Fibroblast of skin of right biceps (primary cell): ENCODE data around the gene S100PBP.
"Not testable (repeated sequence)": the region's sequence is repeated elsewhere in the genome, so short reads cannot be mapped to it uniquely, and the experiment has no call there.

Experiments
- DNase-seq: peaks from one replicate; pipeline ENCODE4 v3.0.0-alpha.2; 2013

S100PBP gene

GRCh38 chr1:32901823-32902534 lies 84.5 kb downstream of the S100PBP start:
- DNase-seq = no peak

GRCh38 chr1:32902535-32902920 lies 85.1 kb downstream of the S100PBP start:
- no peak for DNase-seq

GRCh38 chr1:32903991-32904785 lies 86.7 kb downstream of the S100PBP start:
- no peak for DNase-seq

GRCh38 chr1:32904797-32905196 lies 87.3 kb downstream of the S100PBP start:
- DNase-seq = no peak

- DNase-seq = not testable (repeated sequence)
Observed at GRCh38 chr1:32905588-32905987, 88.1 kb downstream of the S100PBP start.

GRCh38 chr1:32906654-32907053 lies 89.2 kb downstream of the S100PBP start:
- DNase-seq = no peak

GRCh38 chr1:32907435-32907834 lies 90.0 kb downstream of the S100PBP start:
- peak; percentile 60 for DNase-seq
